Renal pelvis (tissue), 12 donors: ENCODE results near the gene FGF23. TPM values are rescaled to one million over a fixed set of nuclear protein-coding genes. Genes with fewer than 3 reads are reported as not detected.
"Not testable (repeated sequence)": the region's sequence is repeated elsewhere in the genome, so short reads cannot be mapped to it uniquely, and the experiment has no call there.

Experiments used
- DNase-seq: peaks from one replicate; pipeline ENCODE4 v3.0.0-alpha.2; 2013
- long read RNA-seq, 16 experiments: transcript quantifications; one replicate each; lab custom pipeline, GENCODE V29; 2026
- polyA plus RNA-seq, 3 donors: library from polyadenylated mRNA; unstranded; fragments of 120-200 nt; gene quantifications; one replicate each; pipeline ENCODE4 v1.2.1, GENCODE V29; 2013; ENCODE audit not compliant: insufficient read length in 3 of 3

FGF23 gene
- polyA plus RNA-seq, result under 1 TPM in 1 of 3 donors, not detected in 2; 0.08 TPM
- long read RNA-seq, donor 1, result 0 reads
- long read RNA-seq, donor 2, result 0 reads
- long read RNA-seq, donor 3, result 0 reads
- long read RNA-seq, donor 4, result 0 reads
- long read RNA-seq, donor 5, result 0 reads
- long read RNA-seq, donor 6, result 0 reads
- long read RNA-seq, donor 7, result 0 reads
- long read RNA-seq, donor 8, result 0 reads
- long read RNA-seq, donor 9, result 0 reads
- long read RNA-seq, donor 10, result 0 reads
- long read RNA-seq, donor 11, result 0 reads
- long read RNA-seq, donor 12, result 0 reads
- long read RNA-seq, donor 13, result 0 reads
- long read RNA-seq, donor 14, result 0 reads
- long read RNA-seq, donor 15, result 0 reads
- long read RNA-seq, donor 16, result 0 reads

- peak; percentile 57 for DNase-seq
Observed at GRCh38 chr12:4379405-4379804, at the start of gene FGF23. FGF23 (minus strand) TSS chr12:4379712; CDS start chr12:4379582, 130 bp downstream.

- DNase-seq, result no peak
Observed at GRCh38 chr12:4424422-4424821, 44.9 kb upstream of the FGF23 start.

GRCh38 chr12:4423528-4424195 lies 44.1 kb upstream of the FGF23 start:
- DNase-seq, result no peak

- DNase-seq, result no peak
Observed at GRCh38 chr12:4422985-4423384, 43.5 kb upstream of the FGF23 start.

- DNase-seq, result peak; percentile 33
Observed at GRCh38 chr12:4421590-4422031, 42.1 kb upstream of the FGF23 start.

- DNase-seq, result no peak
Observed at GRCh38 chr12:4420138-4420670, 40.7 kb upstream of the FGF23 start.

GRCh38 chr12:4418913-4419312 lies 39.4 kb upstream of the FGF23 start:
- DNase-seq, result no peak

GRCh38 chr12:4417936-4418335 lies 38.4 kb upstream of the FGF23 start:
- no peak for DNase-seq

- no peak for DNase-seq
Observed at GRCh38 chr12:4417455-4417854, 37.9 kb upstream of the FGF23 start.

- DNase-seq, result no peak
Observed at GRCh38 chr12:4416276-4416675, 36.8 kb upstream of the FGF23 start.

- DNase-seq, result no peak
Observed at GRCh38 chr12:4412465-4412864, 33.0 kb upstream of the FGF23 start.

- DNase-seq, result no peak
Observed at GRCh38 chr12:4412056-4412455, 32.5 kb upstream of the FGF23 start.

GRCh38 chr12:4407136-4407535 lies 27.6 kb upstream of the FGF23 start:
- no peak for DNase-seq

GRCh38 chr12:4404877-4405637 lies 25.5 kb upstream of the FGF23 start:
- DNase-seq, result not testable (repeated sequence)

GRCh38 chr12:4402996-4403395 lies 23.5 kb upstream of the FGF23 start:
- DNase-seq, result no peak

- no peak for DNase-seq
Observed at GRCh38 chr12:4401117-4401516, 21.6 kb upstream of the FGF23 start.

GRCh38 chr12:4395818-4396217 lies 16.3 kb upstream of the FGF23 start:
- no peak for DNase-seq

GRCh38 chr12:4393211-4393610 lies 13.7 kb upstream of the FGF23 start:
- DNase-seq, result no peak

- DNase-seq, result no peak
Observed at GRCh38 chr12:4392223-4392742, 12.8 kb upstream of the FGF23 start.

GRCh38 chr12:4388662-4389061 lies 9.2 kb upstream of the FGF23 start:
- DNase-seq, result no peak

GRCh38 chr12:4388032-4388431 lies 8.5 kb upstream of the FGF23 start:
- DNase-seq, result no peak

GRCh38 chr12:4387607-4388006 lies 8.1 kb upstream of the FGF23 start:
- no peak for DNase-seq
